ENCODE data around the gene KLHDC10.
"Not testable (repeated sequence)": the region's sequence is repeated elsewhere in the genome, so short reads cannot be mapped to it uniquely, and the experiment has no call there.

KLHDC10 gene

DNA sequence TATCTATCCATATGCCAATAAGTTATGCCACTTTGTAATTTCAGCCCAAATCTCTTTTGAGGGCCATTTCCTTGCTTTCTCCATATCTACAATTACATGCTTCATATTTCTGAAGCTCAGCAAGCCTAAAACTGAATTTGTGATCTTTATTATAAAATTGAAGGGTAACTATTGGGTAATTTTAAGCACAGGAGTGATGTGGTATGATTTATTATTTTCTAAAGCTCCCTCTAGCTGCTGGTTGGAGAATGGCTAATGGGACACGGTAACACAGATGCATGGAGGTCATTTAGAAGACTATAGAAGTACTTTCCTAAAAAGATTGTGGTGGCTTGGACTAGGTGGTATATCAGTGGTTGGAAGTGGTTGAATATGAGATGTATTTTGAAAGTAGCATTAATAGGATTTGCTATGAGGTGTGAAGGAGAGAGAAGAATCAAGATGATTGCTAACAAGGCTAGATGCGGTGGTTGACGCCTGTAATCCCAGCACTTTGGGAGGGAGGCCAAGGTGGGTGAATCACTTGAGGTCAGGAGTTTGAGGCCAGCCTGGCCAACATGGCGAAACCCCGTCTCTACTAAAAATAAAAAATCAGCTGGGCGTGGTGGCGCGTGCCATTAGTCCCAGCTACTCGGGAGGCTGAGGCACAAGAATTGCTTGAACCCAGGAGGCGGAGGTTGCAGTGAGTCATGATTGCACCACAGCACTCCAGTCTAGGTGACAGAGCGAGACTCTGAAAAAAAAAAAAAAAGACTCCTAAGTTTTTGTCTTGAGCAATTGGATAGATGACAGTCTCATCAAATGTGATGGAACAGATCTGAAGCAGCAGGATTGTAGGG is 13.9 kb downstream of the KLHDC10 start:
- FAIRE-seq (no peak), DNase-seq (ENCODE audit: insufficient read length, low spot score) (no peak)
- TF ChIP-seq, protein P1, sequence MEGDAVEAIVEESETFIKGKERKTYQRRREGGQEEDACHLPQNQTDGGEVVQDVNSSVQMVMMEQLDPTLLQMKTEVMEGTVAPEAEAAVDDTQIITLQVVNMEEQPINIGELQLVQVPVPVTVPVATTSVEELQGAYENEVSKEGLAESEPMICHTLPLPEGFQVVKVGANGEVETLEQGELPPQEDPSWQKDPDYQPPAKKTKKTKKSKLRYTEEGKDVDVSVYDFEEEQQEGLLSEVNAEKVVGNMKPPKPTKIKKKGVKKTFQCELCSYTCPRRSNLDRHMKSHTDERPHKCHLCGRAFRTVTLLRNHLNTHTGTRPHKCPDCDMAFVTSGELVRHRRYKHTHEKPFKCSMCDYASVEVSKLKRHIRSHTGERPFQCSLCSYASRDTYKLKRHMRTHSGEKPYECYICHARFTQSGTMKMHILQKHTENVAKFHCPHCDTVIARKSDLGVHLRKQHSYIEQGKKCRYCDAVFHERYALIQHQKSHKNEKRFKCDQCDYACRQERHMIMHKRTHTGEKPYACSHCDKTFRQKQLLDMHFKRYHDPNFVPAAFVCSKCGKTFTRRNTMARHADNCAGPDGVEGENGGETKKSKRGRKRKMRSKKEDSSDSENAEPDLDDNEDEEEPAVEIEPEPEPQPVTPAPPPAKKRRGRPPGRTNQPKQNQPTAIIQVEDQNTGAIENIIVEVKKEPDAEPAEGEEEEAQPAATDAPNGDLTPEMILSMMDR (IDR thresholded peaks at IDR 0.05; ENCODE audit: insufficient read depth, missing control alignments) = peak; percentile 27

DNA sequence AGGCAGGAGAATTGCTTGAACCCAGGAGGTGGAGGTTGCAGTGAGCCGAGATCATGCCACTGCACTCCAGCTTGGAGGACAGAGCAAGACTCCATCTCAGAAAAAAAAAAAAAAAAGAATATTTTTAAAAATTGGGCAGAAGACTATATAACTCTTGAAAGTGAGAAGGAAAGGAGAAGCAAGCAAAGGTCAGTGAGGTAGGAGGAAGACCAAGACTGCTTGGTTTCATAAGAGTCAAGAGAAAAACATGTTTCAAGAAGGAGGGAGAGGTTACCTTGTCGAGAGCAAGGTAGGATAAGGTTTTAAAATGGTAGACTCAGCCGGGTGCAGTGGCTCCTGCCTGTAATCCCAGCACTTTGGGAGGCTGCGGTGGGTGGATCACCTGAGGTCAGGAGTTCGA is 14.9 kb downstream of the KLHDC10 start:
- not testable (repeated sequence) for DNase-seq (ENCODE audit: insufficient read length, low spot score); FAIRE-seq

GRCh38 chr7:130086938-130087337 is 16.6 kb downstream of the KLHDC10 start:
- FAIRE-seq (no peak), DNase-seq (ENCODE audit: insufficient read length, low spot score) (no peak)
- TF ChIP-seq, protein P1 (IDR thresholded peaks at IDR 0.05; ENCODE audit: insufficient read depth, missing control alignments) = no peak

DNA sequence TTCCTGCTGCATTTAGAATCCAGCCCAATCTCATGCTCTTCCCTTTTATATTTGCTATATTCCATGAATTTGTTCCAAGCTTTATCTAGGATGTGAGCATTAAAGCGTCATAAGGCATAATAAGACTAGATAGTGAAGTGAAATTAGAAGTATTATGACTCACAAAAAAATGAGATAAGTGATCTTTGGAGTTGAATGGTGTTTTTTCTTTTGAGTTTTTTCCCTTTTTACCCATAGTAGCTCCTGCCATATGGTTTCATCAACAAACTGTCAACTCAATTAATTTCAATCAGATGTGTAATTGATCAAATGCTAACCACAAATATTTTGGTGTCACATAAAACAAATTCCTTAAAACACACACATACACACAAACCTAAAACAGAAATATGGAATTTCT is 17.0 kb downstream of the KLHDC10 start:
- TF ChIP-seq, protein P1 (IDR thresholded peaks at IDR 0.05; ENCODE audit: insufficient read depth, missing control alignments) = no peak
- no peak for FAIRE-seq
- DNase-seq (ENCODE audit: insufficient read length, low spot score) = no peak

- FAIRE-seq = no peak
- TF ChIP-seq, protein P1 (IDR thresholded peaks at IDR 0.05; ENCODE audit: insufficient read depth, missing control alignments) = no peak
- DNase-seq (ENCODE audit: insufficient read length, low spot score) = no peak
Observed at GRCh38 chr7:130090745-130091532, 20.6 kb downstream of the KLHDC10 start.

DNA sequence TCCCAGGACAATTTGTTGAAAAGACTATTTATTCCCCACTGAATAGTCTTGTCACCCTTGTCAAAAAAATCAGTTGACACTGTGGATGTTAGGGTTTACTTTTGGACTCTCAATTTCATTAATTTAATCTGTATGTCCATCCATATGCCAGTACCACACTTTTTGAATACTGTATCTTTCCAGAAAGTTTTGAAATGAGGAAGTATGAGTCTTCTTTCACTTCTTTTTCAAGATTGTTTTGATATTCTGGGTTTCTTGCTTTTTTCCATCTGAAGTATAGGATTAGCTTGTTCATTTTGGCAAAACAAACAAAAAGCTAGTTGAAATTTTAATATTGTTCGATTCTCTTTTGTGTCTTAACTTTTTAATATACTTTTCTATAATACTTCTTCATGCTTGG is 21.7 kb downstream of the KLHDC10 start:
- FAIRE-seq = no peak
- TF ChIP-seq, protein P1 (IDR thresholded peaks at IDR 0.05; ENCODE audit: insufficient read depth, missing control alignments) = no peak
- DNase-seq (ENCODE audit: insufficient read length, low spot score) = no peak

DNA sequence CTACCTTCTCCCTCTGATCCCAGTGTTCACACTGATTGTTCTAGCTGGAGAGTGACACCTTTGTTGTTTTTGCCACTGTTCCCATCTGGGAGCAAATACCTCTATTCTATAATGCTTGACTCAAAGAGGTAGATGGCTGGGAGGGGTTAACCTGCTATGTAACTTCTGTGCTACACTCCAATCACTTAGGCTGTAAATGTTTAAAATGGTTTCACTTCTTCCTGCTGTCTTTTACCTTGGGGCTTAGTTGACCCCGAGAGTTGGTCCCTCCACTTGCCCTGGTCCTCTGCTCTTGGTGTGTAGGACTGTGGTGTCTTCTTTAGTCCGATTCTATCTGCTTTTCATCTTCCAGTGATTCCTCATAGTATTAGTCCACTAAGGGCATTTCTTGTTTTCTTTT is 22.3 kb downstream of the KLHDC10 start:
- DNase-seq (ENCODE audit: insufficient read length, low spot score) = no peak
- TF ChIP-seq, protein P1 (IDR thresholded peaks at IDR 0.05; ENCODE audit: insufficient read depth, missing control alignments) = no peak
- no peak for FAIRE-seq

Data from D721Med (cell line).